Measurements from ENCODE around the gene KDM3B.

Gene KDM3B

DNA sequence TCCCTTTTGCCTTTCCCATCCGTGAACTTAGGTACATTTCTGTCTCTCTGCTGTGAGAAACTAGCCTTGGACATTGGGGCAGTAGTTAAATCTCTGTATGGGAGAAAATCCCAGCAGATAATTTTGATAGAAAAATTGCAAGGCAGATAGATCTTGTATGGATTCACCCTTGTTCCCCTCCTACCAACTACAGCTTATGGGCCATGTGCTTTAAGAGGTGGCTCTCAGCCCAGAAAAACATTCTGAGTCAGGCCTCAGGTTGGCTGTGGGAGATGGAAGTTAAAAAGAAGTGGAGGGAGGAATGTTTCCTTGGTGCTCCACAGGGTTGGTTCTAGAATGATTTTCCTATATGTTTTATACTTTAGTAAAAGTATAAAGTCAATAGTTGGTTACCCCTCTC, 1.4 kb upstream of the KDM3B start:
- Histone ChIP-seq H3K36me3 (ENCODE audit: control insufficient read depth in 2 of 2, insufficient read depth in 2 of 2, low read length in 2 of 2) (peaks cover 23 to 33% of the 10 kb centered on the region in 2 donors), H3K4me3 (ENCODE audit: low read length in 2 of 2) (no peak overlapping the region), H3K27ac (ENCODE audit: low read length) (no peak overlapping the region), H3K27me3 (ENCODE audit: control insufficient read depth in 1 of 2, insufficient read depth in 2 of 2, low read length in 2 of 2) (no peaks in the 10 kb centered on the region), H3K9me3 (ENCODE audit: control insufficient read depth in 2 of 2, low read length in 2 of 2) (peaks cover 3% of the 10 kb centered on the region in 2 donors), H3K9ac (ENCODE audit: low read length in 2 of 2) (no peak overlapping the region), H3K4me1 (ENCODE audit: control insufficient read depth, insufficient read depth, low read length) (peaks cover 8% of the 10 kb centered on the region)

DNA sequence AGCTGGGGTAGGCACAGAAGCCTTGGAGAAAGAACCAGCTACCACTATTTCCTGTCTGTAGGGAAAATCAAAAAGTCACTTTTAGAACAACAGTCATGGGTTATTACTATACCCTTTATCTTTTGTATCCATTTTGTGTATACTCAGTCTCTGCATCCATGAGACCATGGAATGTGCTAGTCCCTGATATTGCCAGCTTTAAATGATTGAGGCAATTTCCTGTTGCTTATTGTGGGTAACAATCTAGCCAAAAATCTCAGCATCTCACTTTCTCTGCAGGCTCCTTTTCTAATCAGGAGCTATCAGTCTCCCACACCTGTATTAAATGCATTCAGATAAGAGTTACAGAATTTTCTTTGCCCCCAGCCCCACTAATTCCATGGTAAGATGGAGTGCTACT, 968 bp upstream of the KDM3B start:
- Histone ChIP-seq H3K4me1 (ENCODE audit: control insufficient read depth, insufficient read depth, low read length) (peaks cover 8% of the 10 kb centered on the region), H3K4me3 (ENCODE audit: low read length in 2 of 2) (no peak overlapping the region), H3K9me3 (ENCODE audit: control insufficient read depth in 2 of 2, low read length in 2 of 2) (peaks cover 3% of the 10 kb centered on the region in 2 donors), H3K36me3 (ENCODE audit: control insufficient read depth in 2 of 2, insufficient read depth in 2 of 2, low read length in 2 of 2) (peaks cover 22 to 30% of the 10 kb centered on the region in 2 donors), H3K27me3 (ENCODE audit: control insufficient read depth in 1 of 2, insufficient read depth in 2 of 2, low read length in 2 of 2) (no peaks in the 10 kb centered on the region), H3K27ac (ENCODE audit: low read length) (no peak overlapping the region), H3K9ac (ENCODE audit: low read length in 2 of 2) (no peak overlapping the region)

DNA sequence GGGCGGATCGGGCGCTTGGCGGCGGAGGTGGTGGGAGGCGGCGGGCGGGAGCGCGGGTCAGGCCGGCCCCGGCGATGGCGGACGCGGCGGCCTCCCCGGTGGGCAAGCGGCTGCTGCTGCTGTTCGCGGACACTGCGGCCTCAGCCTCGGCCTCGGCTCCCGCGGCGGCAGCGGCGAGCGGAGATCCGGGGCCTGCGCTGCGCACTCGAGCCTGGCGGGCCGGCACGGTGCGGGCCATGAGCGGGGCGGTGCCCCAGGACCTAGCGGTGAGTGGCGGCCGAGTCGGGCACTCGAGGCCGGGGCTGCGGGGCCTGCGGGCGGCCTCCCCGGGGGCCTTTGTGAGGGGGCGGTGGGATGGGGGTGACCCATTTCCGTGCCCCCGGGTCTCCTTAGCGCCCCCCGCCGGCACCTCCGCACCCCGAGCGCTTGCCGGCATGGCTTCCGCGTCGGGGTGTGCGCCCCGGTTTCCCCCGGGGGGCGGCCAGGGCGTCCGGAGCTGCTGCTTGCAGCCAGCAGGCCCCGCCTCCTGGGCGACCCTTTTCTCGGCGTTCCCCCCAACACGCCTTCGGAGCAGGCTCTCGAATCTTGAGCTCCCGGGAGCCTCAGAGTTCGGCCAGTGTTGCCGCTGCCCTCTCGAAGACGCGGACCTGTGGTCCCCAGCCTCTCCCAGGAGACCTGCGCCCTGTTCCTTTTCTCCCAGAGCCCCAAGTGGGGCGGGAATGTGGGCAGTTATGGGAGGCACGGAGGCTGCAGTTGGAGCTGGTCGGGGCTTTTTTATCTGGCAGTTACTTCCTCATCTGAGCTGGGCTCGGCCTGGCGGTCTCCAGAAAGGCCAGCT, 456 bp downstream of the KDM3B start:
- Histone ChIP-seq H3K4me1 (ENCODE audit: control insufficient read depth, insufficient read depth, low read length) (peaks cover 12% of the 10 kb centered on the region), H3K36me3 (ENCODE audit: control insufficient read depth in 2 of 2, insufficient read depth in 2 of 2, low read length in 2 of 2) (peaks cover 11 to 16% of the 10 kb centered on the region in 2 donors), H3K27me3 (ENCODE audit: control insufficient read depth in 1 of 2, insufficient read depth in 2 of 2, low read length in 2 of 2) (no peaks in the 10 kb centered on the region), H3K4me3 (ENCODE audit: low read length in 2 of 2) (peak overlapping the region; percentile 81 to 92), H3K9ac (ENCODE audit: low read length in 2 of 2) (peak overlapping the region; percentile 87 to 90), H3K9me3 (ENCODE audit: control insufficient read depth in 2 of 2, low read length in 2 of 2) (peaks cover 3% of the 10 kb centered on the region in 2 donors), H3K27ac (ENCODE audit: low read length) (peak overlapping the region; percentile 84)

DNA sequence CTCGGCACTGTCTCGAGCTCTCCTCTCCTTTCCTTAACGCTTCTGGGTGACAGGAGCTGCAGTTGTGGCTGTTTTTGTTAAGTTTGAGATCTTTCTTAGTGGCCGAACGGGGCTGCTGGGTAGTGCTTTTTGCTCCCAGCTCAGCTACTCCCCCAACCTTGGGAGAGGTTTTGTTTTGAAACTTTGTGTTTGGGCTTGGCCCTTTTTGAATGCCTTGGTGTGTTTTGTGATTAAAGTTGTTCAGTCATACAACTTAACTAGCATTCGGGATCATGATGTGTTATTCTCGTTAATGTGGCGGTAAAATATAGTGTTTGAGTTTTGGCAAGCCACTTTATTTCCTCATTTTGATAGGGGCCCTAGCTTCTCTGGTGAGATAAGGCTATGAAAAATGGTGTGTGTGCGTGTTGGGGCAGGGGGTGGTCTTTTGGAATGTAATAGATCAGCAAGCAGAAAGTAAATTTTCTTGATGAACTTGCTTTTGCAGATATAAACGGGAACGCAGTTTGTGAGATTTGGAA, 1.1 kb downstream of the KDM3B start:
- Histone ChIP-seq H3K4me1 (ENCODE audit: control insufficient read depth, insufficient read depth, low read length) (peaks cover 12% of the 10 kb centered on the region), H3K36me3 (ENCODE audit: control insufficient read depth in 2 of 2, insufficient read depth in 2 of 2, low read length in 2 of 2) (peaks cover 4 to 9% of the 10 kb centered on the region in 2 donors), H3K9me3 (ENCODE audit: control insufficient read depth in 2 of 2, low read length in 2 of 2) (peaks cover 3% of the 10 kb centered on the region in 2 donors), H3K27me3 (ENCODE audit: control insufficient read depth in 1 of 2, insufficient read depth in 2 of 2, low read length in 2 of 2) (no peaks in the 10 kb centered on the region), H3K4me3 (ENCODE audit: low read length in 2 of 2) (peak overlapping the region; percentile 81 to 92), H3K27ac (ENCODE audit: low read length) (peak overlapping the region; percentile 84), H3K9ac (ENCODE audit: low read length in 2 of 2) (peak overlapping the region; percentile 87 to 90)

DNA sequence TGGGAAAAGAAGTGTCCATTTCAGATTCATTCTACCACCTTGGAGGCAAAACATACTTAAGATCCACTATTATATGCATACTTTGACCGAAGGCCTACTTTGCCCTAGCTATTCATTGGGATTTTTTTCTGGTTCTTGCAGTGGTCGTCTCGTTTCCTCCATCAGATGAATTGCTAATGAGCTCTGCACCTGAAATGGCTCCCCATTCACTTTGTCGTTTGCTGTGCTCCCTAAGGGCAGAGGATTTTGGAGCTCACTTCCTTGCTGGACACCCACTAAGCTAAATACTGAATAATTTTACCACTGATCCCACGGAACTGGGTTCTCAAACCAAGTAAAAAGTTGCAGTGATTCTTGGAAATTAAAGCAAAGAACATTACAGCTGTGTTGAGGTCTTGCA, 1.9 kb downstream of the KDM3B start:
- H3K9me3 ChIP-seq (ENCODE audit: control insufficient read depth in 2 of 2, low read length in 2 of 2) = peaks cover 3% of the 10 kb centered on the region in 2 donors
- no peaks in the 10 kb centered on the region for H3K27me3 ChIP-seq (ENCODE audit: control insufficient read depth in 1 of 2, insufficient read depth in 2 of 2, low read length in 2 of 2)
- peak overlapping the region; percentile 81 to 92 for H3K4me3 ChIP-seq (ENCODE audit: low read length in 2 of 2)
- H3K4me1 ChIP-seq (ENCODE audit: control insufficient read depth, insufficient read depth, low read length) = peaks cover 12% of the 10 kb centered on the region
- no peak overlapping the region for H3K27ac ChIP-seq (ENCODE audit: low read length)
- peak overlapping the region in 1 of 2 donors; percentile 87 for H3K9ac ChIP-seq (ENCODE audit: low read length in 2 of 2)
- peaks cover 0 to 2% of the 10 kb centered on the region in 2 donors for H3K36me3 ChIP-seq (ENCODE audit: control insufficient read depth in 2 of 2, insufficient read depth in 2 of 2, low read length in 2 of 2)

DNA sequence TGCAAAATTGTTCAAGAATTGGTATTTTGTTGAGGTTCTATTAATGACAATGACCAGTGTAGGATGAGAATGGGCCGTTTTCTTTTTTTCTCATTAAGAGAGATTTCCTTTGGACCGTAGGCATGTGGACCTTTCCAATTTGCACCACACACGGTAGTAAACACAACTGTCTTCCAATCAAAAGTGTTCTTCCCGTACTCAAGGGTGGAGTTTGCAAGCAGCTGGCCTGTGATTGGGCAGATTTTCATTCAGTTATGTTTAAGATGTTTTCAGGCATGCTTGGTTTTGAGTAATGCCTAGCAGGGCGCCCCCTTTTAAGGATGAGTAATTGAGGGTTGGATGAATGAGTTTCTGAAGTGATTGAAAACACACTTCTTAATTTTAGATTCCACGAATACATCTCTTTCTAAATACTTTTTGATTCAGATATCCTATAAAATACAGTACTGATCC, 2.5 kb downstream of the KDM3B start:
- peaks cover 3% of the 10 kb centered on the region in 2 donors for H3K9me3 ChIP-seq (ENCODE audit: control insufficient read depth in 2 of 2, low read length in 2 of 2)
- peaks cover 12% of the 10 kb centered on the region for H3K4me1 ChIP-seq (ENCODE audit: control insufficient read depth, insufficient read depth, low read length)
- H3K36me3 ChIP-seq (ENCODE audit: control insufficient read depth in 2 of 2, insufficient read depth in 2 of 2, low read length in 2 of 2) = no peaks in the 10 kb centered on the region
- peak overlapping the region in 1 of 2 donors; percentile 87 for H3K9ac ChIP-seq (ENCODE audit: low read length in 2 of 2)
- H3K27ac ChIP-seq (ENCODE audit: low read length) = no peak overlapping the region
- H3K4me3 ChIP-seq (ENCODE audit: low read length in 2 of 2) = peak overlapping the region in 1 of 2 donors; percentile 92
- H3K27me3 ChIP-seq (ENCODE audit: control insufficient read depth in 1 of 2, insufficient read depth in 2 of 2, low read length in 2 of 2) = no peaks in the 10 kb centered on the region

DNA sequence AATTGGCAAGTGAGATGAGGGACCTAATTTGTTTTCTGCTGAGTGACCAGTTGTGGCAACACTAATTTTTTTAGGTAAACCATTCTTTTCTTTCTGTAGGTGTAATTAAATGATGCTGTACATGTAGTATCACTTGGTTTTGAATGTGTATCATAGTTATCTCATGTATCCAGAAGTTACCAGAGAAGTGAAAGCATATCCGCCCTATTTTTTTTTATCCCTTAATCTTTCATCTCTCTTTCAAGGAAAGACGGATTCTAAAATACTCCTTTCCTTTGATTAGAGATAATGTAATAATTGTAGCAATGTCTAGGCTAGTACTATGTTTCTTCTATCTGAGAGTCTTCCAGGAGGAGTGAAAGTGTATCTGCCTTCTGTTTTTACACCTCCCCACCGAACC, 7.1 kb downstream of the KDM3B start:
- Histone ChIP-seq H3K4me1 (ENCODE audit: control insufficient read depth, insufficient read depth, low read length) (peaks cover 7% of the 10 kb centered on the region), H3K27ac (ENCODE audit: low read length) (no peak overlapping the region), H3K36me3 (ENCODE audit: control insufficient read depth in 2 of 2, insufficient read depth in 2 of 2, low read length in 2 of 2) (no peaks in the 10 kb centered on the region), H3K9ac (ENCODE audit: low read length in 2 of 2) (no peak overlapping the region), H3K4me3 (ENCODE audit: low read length in 2 of 2) (no peak overlapping the region), H3K27me3 (ENCODE audit: control insufficient read depth in 1 of 2, insufficient read depth in 2 of 2, low read length in 2 of 2) (no peaks in the 10 kb centered on the region), H3K9me3 (ENCODE audit: control insufficient read depth in 2 of 2, low read length in 2 of 2) (no peaks in the 10 kb centered on the region)

DNA sequence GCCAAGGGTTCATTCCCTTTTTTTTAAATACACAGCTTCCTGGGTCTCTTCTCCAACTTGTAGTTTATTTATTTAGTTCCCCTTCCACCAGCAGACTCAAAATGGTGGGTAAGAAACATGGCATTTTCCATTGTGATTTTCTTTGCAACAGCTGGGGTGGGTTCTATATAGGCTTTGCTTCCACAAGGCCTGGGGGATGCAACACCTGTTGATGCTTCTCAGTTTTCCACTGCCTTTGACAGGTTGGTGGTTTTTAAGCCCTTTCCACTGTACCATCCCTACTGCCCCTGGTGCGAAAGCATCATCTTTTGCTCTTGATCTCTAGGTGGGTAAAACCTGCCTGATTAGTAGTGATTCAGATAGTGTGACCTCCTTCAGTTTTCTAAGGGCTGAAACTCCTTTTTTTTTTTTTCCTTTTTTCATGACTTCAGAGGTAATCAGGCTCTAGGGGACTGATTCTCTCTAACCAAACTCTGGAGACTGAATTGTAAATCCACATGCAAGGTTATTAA, 8.5 kb downstream of the KDM3B start:
- peaks cover 4% of the 10 kb centered on the region for H3K4me1 ChIP-seq (ENCODE audit: control insufficient read depth, insufficient read depth, low read length)
- H3K27me3 ChIP-seq (ENCODE audit: control insufficient read depth in 1 of 2, insufficient read depth in 2 of 2, low read length in 2 of 2) = no peaks in the 10 kb centered on the region
- H3K27ac ChIP-seq (ENCODE audit: low read length) = no peak overlapping the region
- no peak overlapping the region for H3K9ac ChIP-seq (ENCODE audit: low read length in 2 of 2)
- H3K36me3 ChIP-seq (ENCODE audit: control insufficient read depth in 2 of 2, insufficient read depth in 2 of 2, low read length in 2 of 2) = no peaks in the 10 kb centered on the region
- no peaks in the 10 kb centered on the region for H3K9me3 ChIP-seq (ENCODE audit: control insufficient read depth in 2 of 2, low read length in 2 of 2)
- no peak overlapping the region for H3K4me3 ChIP-seq (ENCODE audit: low read length in 2 of 2)

DNA sequence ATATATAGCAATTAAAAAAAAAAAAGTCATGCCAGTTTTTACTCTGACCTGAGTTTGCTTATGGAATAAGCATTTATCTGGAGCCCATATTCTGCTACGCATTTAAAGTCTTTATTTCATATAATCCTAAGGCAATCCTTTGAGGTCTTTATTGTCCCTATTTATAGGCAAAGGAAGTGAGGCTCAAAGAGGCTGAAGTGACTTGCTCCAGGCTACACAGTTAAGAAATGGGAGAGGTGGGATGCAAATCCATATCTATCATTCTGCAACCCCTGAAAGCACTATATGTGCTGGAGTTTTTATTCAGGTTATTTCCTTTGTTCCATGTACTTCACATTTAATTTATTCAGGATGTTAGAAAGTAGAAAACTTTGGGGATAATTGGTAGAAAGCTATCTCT, 12.1 kb downstream of the KDM3B start:
- no peak overlapping the region for H3K4me3 ChIP-seq (ENCODE audit: low read length in 2 of 2)
- no peaks in the 10 kb centered on the region for H3K27me3 ChIP-seq (ENCODE audit: control insufficient read depth in 1 of 2, insufficient read depth in 2 of 2, low read length in 2 of 2)
- H3K36me3 ChIP-seq (ENCODE audit: control insufficient read depth in 2 of 2, insufficient read depth in 2 of 2, low read length in 2 of 2) = no peaks in the 10 kb centered on the region
- H3K9me3 ChIP-seq (ENCODE audit: control insufficient read depth in 2 of 2, low read length in 2 of 2) = no peaks in the 10 kb centered on the region
- peaks cover 3% of the 10 kb centered on the region for H3K4me1 ChIP-seq (ENCODE audit: control insufficient read depth, insufficient read depth, low read length)
- no peak overlapping the region for H3K27ac ChIP-seq (ENCODE audit: low read length)
- no peak overlapping the region for H3K9ac ChIP-seq (ENCODE audit: low read length in 2 of 2)

DNA sequence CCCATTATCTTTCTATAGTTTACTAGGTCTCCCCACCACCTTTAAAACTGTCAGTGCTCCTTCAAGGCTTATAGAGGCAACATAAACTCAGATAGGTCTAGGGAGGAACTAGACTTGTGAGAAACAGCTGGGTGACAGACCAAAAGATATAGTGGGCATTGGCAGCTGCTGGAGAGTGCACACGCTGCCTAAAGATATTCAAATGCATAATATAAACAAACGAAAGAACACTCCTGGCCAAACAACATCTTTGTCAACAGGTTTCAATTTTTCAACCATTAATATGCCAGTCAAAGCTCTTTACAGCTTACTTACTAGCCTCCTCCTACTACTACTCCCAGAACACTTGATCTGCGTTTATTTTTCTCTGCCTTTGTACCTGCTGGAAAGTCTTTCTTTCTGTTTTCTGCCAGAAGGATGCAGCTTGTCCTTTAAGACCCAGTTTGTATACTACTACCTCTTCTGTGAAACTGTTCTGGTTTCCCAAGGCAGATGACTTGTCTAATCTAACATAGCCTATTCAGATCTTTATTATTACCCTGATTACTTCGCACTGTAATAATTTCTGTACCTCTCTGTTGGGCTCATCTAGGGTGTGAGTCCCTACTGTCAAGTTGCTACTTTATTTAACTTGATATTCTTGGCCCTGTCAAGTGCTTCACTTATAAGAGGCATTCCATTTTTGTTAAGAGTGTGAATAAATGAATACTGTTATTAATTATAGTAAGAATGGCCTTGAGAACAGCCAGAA, 14.3 kb downstream of the KDM3B start:
- no peaks in the 10 kb centered on the region for H3K27me3 ChIP-seq (ENCODE audit: control insufficient read depth in 1 of 2, insufficient read depth in 2 of 2, low read length in 2 of 2)
- peaks cover 9% of the 10 kb centered on the region for H3K4me1 ChIP-seq (ENCODE audit: control insufficient read depth, insufficient read depth, low read length)
- H3K4me3 ChIP-seq (ENCODE audit: low read length in 2 of 2) = peak overlapping the region in 1 of 2 donors; percentile 35
- H3K9ac ChIP-seq (ENCODE audit: low read length in 2 of 2) = peak overlapping the region in 1 of 2 donors; percentile 42
- no peak overlapping the region for H3K27ac ChIP-seq (ENCODE audit: low read length)
- H3K9me3 ChIP-seq (ENCODE audit: control insufficient read depth in 2 of 2, low read length in 2 of 2) = no peaks in the 10 kb centered on the region
- no peaks in the 10 kb centered on the region for H3K36me3 ChIP-seq (ENCODE audit: control insufficient read depth in 2 of 2, insufficient read depth in 2 of 2, low read length in 2 of 2)
